ENCODE measurements around the gene PLCL2.

The PLCL2 gene

DNA sequence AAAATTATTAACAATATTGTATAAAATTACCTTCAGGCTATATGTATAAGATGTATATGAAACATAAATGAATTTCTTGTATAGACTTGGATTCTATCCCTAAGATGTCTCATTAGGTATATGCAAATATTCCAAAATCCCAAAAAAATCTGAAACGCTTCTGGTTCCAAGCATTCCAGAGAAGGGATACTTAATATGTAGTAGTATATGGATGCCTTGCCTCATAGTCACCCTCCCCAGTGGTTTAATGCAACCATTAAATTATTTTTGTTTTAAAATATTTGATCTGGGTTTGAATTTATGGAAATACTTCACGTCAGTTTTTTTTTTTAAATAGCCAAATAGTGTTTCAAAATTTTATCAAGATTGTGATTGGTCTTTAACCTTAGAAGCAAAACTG is 27.2 kb downstream of the PLCL2 start:
- H3F3A ChIP-seq (ENCODE audit: insufficient read depth, low read length): peaks cover 25% of the 10 kb centered on the region
- DNase-seq: no peak
- no peaks in the 10 kb centered on the region for H3K9me2 ChIP-seq (replicated peaks; ENCODE audit: insufficient read depth, low read length)
- H2AFZ ChIP-seq (ENCODE audit: low read length): no peak overlapping the region
- TF ChIP-seq EZH2phosphoT487 (IDR thresholded peaks at IDR 0.05; ENCODE audit: low read length) (no peak), EZH2 (optimal IDR thresholded peaks at IDR 0.05; ENCODE audit: low read depth, low read length) (no peak)
- TF ChIP-seq, protein P1, sequence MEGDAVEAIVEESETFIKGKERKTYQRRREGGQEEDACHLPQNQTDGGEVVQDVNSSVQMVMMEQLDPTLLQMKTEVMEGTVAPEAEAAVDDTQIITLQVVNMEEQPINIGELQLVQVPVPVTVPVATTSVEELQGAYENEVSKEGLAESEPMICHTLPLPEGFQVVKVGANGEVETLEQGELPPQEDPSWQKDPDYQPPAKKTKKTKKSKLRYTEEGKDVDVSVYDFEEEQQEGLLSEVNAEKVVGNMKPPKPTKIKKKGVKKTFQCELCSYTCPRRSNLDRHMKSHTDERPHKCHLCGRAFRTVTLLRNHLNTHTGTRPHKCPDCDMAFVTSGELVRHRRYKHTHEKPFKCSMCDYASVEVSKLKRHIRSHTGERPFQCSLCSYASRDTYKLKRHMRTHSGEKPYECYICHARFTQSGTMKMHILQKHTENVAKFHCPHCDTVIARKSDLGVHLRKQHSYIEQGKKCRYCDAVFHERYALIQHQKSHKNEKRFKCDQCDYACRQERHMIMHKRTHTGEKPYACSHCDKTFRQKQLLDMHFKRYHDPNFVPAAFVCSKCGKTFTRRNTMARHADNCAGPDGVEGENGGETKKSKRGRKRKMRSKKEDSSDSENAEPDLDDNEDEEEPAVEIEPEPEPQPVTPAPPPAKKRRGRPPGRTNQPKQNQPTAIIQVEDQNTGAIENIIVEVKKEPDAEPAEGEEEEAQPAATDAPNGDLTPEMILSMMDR (IDR thresholded peaks at IDR 0.05; ENCODE audit: low read length): no peak
- H3K36me3 ChIP-seq (replicated peaks; ENCODE audit: insufficient read depth, low read length): no peaks in the 10 kb centered on the region
- H3K4me2 ChIP-seq (ENCODE audit: low read depth, low read length): peak overlapping the region; percentile 64
- H3K27me3 ChIP-seq (replicated peaks; ENCODE audit: insufficient read depth, low read length): no peaks in the 10 kb centered on the region
- H3K4me1 ChIP-seq (ENCODE audit: low read length): peaks cover 40% of the 10 kb centered on the region
- H3K9ac ChIP-seq (ENCODE audit: low read length): no peak overlapping the region; the same call in 1 of the 2 replicates
- H3K9me3 ChIP-seq (replicated peaks; ENCODE audit: insufficient read depth, low read length): no peaks in the 10 kb centered on the region
- H3K79me2 ChIP-seq (ENCODE audit: low read length): peaks cover 85% of the 10 kb centered on the region
- H4K20me1 ChIP-seq (ENCODE audit: insufficient read depth, low read length): no peaks in the 10 kb centered on the region
- peak overlapping the region; percentile 82; the same call in 1 of the 2 replicates for H3K27ac ChIP-seq (ENCODE audit: low read length)
- H3K4me3 ChIP-seq (ENCODE audit: low read length): peak overlapping the region; percentile 5; the same call in 1 of the 2 replicates

DNA sequence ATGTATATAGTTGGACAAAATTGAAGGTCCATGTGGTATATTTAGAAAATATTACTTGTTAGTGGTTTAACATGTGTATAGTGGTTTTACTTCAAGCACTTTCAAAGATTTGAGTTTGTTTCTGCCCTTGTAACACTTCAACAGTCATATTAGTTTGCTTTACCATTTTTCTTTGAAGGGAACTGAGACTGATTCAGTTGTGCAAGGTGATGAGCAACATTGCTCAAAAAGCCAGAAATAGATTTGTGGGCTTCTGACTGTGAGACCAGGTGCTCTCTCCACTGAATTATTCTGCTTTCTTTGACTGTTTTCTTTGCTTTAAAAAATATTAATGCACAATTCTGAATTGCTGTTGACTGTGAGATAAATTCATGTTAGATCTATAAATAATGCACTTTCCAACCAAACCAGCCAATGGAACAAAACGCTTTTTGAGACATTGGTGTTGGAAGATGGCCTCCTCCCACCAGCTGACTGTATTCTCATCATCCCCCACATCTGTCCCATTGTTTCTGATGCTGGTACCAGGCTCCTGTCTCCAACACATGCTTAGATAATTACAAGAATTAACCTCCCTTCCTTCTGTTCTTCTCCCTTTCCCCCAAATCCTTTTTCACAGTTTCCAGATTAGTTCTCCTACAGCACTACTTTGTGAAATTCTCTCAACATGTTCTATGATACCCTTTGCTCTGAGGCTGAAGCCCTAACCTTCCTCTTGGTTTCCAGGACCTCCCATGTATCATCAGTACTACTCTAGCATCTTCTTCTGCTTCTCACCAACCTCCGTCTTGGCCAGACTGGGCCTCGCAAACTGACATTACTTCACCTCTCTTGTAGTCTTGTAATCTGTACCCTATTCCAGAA is 27.9 kb downstream of the PLCL2 start:
- Histone ChIP-seq H3F3A (ENCODE audit: insufficient read depth, low read length) (peaks cover 21% of the 10 kb centered on the region), H3K9me3 (replicated peaks; ENCODE audit: insufficient read depth, low read length) (no peaks in the 10 kb centered on the region), H3K4me2 (ENCODE audit: low read depth, low read length) (peak overlapping the region; percentile 64), H3K9me2 (replicated peaks; ENCODE audit: insufficient read depth, low read length) (no peaks in the 10 kb centered on the region), H2AFZ (ENCODE audit: low read length) (peak overlapping the region; percentile 0; the same call in 1 of the 2 replicates), H4K20me1 (ENCODE audit: insufficient read depth, low read length) (no peaks in the 10 kb centered on the region), H3K27ac (ENCODE audit: low read length) (peak overlapping the region; percentile 82), H3K4me1 (ENCODE audit: low read length) (peaks cover 33% of the 10 kb centered on the region), H3K36me3 (replicated peaks; ENCODE audit: insufficient read depth, low read length) (no peaks in the 10 kb centered on the region), H3K27me3 (replicated peaks; ENCODE audit: insufficient read depth, low read length) (no peaks in the 10 kb centered on the region), H3K79me2 (ENCODE audit: low read length) (peaks cover 85% of the 10 kb centered on the region), H3K9ac (ENCODE audit: low read length) (no peak overlapping the region; the same call in 1 of the 2 replicates), H3K4me3 (ENCODE audit: low read length) (peak overlapping the region; percentile 22; the same call in 1 of the 2 replicates)
- TF ChIP-seq EZH2 (optimal IDR thresholded peaks at IDR 0.05; ENCODE audit: low read depth, low read length) (no peak), EZH2phosphoT487 (IDR thresholded peaks at IDR 0.05; ENCODE audit: low read length) (no peak)
- TF ChIP-seq, protein P1 (IDR thresholded peaks at IDR 0.05; ENCODE audit: low read length): no peak
- DNase-seq: peak; percentile 74

DNA sequence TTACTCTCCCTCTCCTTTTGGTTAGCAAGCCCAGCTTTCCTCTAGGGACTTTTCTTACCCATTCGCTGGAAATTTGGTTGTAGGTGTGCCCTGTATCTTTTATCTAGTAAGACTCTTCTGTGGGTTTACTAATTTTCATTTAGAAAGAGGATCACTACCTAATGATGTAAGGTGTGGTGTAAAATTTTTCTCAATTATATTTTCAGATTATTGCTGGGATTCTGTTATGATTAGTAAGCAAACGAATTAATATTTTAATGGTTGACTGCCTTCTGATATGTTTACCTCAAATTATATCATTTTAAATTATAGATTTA is 28.5 kb downstream of the PLCL2 start:
- Histone ChIP-seq H2AFZ (ENCODE audit: low read length) (peak overlapping the region; percentile 0; the same call in 1 of the 2 replicates), H3K4me1 (ENCODE audit: low read length) (peaks cover 30% of the 10 kb centered on the region), H3K4me3 (ENCODE audit: low read length) (peak overlapping the region; percentile 22; the same call in 1 of the 2 replicates), H4K20me1 (ENCODE audit: insufficient read depth, low read length) (no peaks in the 10 kb centered on the region), H3F3A (ENCODE audit: insufficient read depth, low read length) (peaks cover 21% of the 10 kb centered on the region), H3K36me3 (replicated peaks; ENCODE audit: insufficient read depth, low read length) (no peaks in the 10 kb centered on the region), H3K79me2 (ENCODE audit: low read length) (peaks cover 81% of the 10 kb centered on the region), H3K27ac (ENCODE audit: low read length) (peak overlapping the region; percentile 82), H3K4me2 (ENCODE audit: low read depth, low read length) (peak overlapping the region; percentile 64; the same call in 1 of the 2 replicates), H3K27me3 (replicated peaks; ENCODE audit: insufficient read depth, low read length) (no peaks in the 10 kb centered on the region), H3K9me3 (replicated peaks; ENCODE audit: insufficient read depth, low read length) (no peaks in the 10 kb centered on the region), H3K9me2 (replicated peaks; ENCODE audit: insufficient read depth, low read length) (no peaks in the 10 kb centered on the region), H3K9ac (ENCODE audit: low read length) (no peak overlapping the region)
- no peak for TF ChIP-seq EZH2phosphoT487 (IDR thresholded peaks at IDR 0.05; ENCODE audit: low read length)
- TF ChIP-seq, protein P1 (IDR thresholded peaks at IDR 0.05; ENCODE audit: low read length): no peak
- DNase-seq: no peak
